NB4 (cell line): ENCODE measurements around the gene KIF1B.

Experiments used
- MYC ChIP-seq: IDR thresholded peaks from 2 replicates; pipeline ENCODE4 v1.6.1; 2011; ENCODE audit warnings: low read depth, low read length
- POLR2A ChIP-seq: IDR thresholded peaks from 2 replicates; pipeline ENCODE4 v1.6.1; 2011; ENCODE audit warnings: mild to moderate bottlenecking; ENCODE audit not compliant: insufficient read length; ENCODE audit errors: extremely low read depth
- TF ChIP-seq, protein P1 (sequence below): IDR thresholded peaks from one replicate; pipeline ENCODE4 v1.5.1; 2012; ENCODE audit warnings: low read depth, low read length
- TF ChIP-seq, protein P2 (sequence below): IDR thresholded peaks from 2 replicates; pipeline ENCODE4 v1.6.1; 2011; ENCODE audit warnings: low read depth, low read length

DNA sequence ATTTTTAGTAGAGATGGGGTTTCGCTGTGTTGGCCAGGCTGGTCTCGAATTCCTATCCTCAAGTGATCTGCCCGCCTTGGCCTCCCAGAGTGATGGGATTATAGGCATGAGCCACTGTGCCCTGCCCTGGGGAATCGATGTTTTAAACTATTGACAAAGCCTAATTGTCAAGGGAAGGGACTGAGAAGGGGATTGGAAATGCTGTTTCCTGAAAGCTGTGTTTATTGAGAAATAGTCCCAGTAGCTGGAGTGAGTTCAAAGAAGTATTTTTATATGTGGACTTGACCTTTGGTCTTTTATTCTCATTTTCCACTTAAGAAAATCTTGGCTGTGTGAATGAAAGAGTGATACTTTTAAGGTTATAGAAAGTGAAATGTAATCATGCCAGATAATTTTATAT lies 47.5 kb downstream of the KIF1B start:
- no peak for TF ChIP-seq POLR2A
- TF ChIP-seq, protein P1, sequence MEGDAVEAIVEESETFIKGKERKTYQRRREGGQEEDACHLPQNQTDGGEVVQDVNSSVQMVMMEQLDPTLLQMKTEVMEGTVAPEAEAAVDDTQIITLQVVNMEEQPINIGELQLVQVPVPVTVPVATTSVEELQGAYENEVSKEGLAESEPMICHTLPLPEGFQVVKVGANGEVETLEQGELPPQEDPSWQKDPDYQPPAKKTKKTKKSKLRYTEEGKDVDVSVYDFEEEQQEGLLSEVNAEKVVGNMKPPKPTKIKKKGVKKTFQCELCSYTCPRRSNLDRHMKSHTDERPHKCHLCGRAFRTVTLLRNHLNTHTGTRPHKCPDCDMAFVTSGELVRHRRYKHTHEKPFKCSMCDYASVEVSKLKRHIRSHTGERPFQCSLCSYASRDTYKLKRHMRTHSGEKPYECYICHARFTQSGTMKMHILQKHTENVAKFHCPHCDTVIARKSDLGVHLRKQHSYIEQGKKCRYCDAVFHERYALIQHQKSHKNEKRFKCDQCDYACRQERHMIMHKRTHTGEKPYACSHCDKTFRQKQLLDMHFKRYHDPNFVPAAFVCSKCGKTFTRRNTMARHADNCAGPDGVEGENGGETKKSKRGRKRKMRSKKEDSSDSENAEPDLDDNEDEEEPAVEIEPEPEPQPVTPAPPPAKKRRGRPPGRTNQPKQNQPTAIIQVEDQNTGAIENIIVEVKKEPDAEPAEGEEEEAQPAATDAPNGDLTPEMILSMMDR: no peak
- TF ChIP-seq, protein P2, sequence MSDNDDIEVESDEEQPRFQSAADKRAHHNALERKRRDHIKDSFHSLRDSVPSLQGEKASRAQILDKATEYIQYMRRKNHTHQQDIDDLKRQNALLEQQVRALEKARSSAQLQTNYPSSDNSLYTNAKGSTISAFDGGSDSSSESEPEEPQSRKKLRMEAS: no peak
- no peak for TF ChIP-seq MYC
